ENCODE measurements around the gene STK17B.
"Not testable (repeated sequence)": the region's sequence is repeated elsewhere in the genome, so short reads cannot be mapped to it uniquely, and the experiment has no call there.

Gene STK17B

GRCh38 chr2:196112418-196113034 is 58.9 kb downstream of the STK17B start:
- DNase-seq (ENCODE audit: low read depth) = no peak

- DNase-seq (ENCODE audit: low read depth) = no peak
Measured at GRCh38 chr2:196108604-196109003, 62.8 kb downstream of the STK17B start.

DNA sequence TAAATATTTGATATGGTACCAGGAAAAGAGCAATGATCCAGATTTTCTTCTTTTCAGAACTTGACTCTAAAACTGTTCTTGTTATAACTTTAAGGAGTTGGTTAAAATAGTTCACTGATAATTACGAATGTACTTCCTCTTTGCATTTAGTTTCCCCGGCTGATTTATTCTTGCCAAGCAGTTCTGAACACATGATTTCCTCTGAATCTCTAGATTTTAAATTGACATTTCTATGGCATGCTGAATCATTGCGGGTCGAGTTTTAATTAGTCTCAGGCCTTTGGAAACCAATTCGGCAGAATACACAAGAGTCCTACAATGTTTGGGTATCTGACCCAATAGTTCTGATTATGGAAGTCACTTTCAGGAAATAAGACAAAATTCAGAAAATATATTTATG is 65.4 kb downstream of the STK17B start:
- no peak for DNase-seq (ENCODE audit: low read depth)

DNA sequence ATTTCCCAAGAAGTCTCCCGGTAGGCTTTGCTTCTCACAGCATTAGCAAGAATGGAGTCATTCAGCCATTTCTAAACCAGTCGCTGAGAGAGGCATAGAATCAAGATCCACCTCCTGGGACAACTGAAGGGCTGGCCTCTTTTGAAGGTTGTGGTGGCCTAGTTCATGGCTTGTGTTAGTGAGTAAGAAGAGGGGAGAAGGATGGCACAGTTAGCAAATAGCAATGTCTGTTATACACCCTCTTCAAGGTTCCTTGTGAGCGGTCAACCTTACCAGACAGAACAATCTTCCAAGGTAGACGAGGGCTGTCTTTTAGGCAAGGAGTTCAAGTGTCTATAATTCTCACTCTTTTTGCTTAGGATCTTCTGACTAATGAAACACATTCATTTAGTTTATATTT is 67.3 kb downstream of the STK17B start:
- DNase-seq (ENCODE audit: low read depth) = no peak

DNA sequence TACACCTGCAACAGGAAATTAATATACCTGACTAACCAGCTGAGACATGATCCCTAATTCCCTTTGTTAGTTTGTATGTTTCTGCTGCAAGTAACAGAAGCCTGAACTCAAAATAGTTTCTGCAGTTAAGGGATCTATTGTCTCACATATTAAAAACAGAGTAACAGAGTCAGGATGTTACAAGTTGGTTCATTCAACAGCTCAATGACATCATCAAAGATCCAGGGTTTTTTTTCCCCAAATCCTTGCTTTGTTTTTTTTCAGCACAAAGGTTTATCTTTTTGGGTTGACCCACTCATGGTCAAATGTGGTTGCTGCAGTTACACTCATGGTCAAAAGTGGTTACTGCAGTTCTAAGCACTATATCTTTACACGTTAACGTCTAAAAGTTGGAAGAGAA is 67.8 kb downstream of the STK17B start:
- DNase-seq (ENCODE audit: low read depth) = no peak

DNA sequence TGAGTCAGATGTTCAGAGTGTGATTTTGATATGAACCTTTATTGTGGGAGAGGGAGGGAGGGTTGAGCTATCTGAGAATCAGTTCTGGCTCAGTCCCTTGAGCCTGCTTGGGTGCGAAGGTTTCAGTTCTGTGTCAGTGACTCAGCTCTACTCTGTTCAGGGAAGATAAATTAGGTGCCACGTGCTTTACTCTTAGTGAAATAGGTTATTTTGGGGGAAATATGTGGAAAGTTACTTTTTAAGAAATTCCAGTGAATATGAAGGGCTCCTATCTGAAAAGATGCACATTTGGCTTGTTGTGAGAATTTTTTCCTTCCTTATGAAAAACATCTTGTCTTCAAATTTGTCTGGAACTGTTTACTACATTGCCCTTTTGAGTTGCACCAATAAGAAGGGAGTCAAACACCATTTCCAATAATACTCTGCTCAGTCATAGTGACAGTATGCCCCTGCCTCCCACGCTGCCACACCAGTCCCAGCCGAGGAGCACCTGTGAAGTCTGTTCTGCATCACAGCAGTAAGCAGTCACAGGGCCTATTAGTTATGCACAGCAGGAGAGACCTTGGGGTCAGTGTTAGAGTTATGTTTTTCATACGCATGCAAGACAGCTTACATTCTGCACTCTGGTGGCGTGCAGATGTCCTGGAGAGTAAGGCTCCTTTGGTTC is 69.9 kb downstream of the STK17B start:
- no peak for DNase-seq (ENCODE audit: low read depth)

DNA sequence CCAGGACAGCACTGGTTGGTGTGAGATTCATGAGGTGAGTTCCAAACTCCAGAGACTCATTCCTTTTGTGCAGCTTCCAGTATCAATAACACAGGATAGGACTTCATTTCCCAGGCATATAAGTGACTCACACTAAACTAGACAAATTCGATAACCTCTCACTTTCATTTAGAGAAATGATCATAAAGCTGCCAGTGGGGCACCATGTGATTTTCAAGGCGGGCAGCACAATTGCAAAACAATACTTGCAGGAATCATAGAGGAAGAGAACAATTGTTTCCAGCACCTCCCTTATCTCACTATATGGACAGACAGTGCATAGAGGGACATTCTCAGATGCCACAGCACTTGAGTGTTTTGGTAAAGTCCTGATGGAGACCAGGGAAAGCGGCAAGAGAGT is 71.5 kb downstream of the STK17B start:
- no peak for DNase-seq (ENCODE audit: low read depth)

DNA sequence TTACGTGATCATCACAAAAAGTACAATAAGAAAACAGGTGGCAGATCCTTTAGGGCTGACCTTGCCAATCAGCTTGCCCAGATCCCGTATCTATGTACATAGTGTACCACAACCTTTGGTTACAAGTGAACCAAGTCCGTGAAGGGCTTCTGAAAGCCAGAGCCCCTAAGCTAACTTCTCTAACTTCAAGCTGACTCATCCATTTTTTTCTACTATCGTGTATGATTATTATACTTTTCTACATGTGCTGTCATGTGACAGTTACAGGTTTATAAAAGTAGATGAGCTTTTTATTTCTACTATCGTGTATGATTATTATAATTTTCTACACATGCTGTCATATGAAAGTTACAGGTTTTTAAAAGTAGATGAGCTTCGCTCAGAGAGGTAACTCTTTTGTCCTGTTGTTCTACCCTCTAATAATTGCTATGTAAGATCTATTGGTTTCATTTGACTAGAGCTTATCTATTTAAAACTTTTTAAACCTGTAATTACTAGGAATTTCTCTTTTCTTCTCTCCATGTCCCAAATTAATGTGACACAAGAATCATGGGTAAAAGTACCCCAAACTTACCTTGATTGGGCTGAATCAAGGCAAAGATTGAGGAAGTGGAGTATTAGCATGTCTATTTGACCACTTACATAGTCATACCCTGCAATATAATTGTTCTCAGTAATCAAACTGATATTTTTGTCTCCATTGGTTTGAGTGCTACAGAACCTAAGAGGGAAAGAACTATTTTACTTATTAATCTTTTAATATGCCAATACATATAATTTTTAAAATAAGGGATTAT is 73.3 kb downstream of the STK17B start:
- no peak for DNase-seq (ENCODE audit: low read depth)

DNA sequence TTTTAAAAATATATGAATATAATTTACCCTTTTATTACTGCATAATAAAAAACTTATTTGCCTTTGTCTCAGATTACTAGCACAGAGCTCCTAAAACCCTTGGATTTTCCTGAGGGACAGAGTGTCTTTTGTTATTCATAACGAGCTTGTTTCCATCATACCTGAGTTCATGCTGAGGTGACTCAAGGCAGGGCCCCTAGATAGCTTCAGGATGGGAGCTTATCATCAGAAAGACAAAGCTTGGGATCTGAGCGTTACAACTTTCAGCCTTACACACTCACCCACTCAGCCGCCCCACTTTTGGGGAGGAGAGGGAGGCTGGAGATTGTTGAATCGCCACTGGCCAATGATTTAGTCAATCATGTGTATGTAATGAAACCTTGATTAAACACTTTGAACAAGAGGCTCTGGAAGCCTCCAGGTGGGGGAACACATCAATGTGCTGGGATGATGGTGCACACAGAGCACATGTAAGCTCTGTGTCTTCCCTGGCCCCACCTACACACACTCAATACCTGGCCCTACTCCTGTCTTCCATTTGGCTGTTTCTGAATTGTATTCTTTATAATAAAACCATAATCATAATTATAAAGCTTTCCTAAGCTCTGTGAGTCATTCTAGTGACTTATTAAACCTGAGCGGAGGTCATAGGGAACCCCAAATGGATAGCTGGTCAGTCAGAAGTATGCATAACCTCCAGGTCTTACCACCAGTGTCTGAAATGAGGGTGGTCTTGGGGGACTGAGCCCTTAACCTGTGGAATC is 74.2 kb downstream of the STK17B start:
- DNase-seq (ENCODE audit: low read depth) = no peak

GRCh38 chr2:196096264-196096663 is 75.1 kb downstream of the STK17B start:
- DNase-seq (ENCODE audit: low read depth) = no peak

DNA sequence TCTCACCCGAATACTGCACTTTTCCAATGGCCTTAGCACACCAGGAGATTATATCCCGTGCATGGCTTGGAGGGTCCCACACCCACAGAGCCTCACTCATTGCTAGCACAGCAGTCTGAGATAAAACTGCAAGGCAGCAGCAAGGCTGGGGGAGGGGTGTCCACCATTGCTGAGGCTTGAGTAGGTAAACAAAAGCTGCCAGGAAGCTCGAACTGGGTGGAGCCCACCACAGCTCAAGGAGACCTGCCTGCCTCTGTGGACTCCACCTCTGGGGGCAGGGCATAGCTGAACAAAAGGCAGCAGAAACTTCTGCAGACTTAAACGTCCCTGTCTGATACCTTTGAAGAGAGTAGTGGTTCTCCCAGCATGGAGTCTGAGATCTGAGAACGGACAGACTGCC is 81.9 kb downstream of the STK17B start:
- not testable (repeated sequence) for DNase-seq (ENCODE audit: low read depth)

- no peak for DNase-seq (ENCODE audit: low read depth)
Measured at GRCh38 chr2:196088203-196088602, 83.2 kb downstream of the STK17B start.

DNA sequence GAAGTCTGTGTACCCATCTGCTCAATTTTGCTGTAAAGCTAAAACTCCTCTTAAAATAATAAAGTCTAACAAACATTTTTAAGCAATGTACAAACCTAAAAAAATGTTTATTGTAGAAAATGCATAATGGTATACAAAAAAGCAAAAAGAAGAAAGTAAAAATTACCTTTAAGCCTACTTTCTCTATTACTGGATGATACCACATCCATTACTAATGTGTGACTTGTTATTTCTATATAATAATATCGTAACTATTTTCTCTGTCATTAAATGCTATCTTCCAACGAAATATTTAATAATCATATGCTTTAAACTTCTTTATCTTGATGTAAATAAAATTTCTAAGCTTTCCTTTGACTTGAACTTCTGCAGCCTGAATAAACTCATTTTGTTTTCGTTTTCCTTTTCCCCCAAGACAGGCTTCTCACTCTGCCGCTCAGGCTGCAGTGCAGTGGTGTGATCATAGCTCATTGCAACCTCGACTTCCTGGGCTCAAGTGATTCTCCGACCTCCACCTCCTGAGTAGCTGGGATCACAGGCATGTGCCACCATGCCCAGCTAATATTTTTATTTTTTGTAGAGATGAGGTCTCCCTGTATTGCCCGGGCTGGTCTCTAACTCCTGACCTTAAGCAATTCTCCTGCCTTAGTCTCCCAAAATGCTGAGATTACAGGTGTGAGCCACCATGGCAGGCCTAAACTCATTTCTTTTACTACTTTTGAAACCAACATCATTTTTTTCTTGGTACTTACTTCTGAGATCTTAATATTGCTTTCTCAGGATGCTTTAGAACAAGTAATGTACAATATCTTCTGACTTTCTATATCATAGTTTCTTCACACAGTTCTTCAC is 84.6 kb downstream of the STK17B start:
- no peak for DNase-seq (ENCODE audit: low read depth)

DNA sequence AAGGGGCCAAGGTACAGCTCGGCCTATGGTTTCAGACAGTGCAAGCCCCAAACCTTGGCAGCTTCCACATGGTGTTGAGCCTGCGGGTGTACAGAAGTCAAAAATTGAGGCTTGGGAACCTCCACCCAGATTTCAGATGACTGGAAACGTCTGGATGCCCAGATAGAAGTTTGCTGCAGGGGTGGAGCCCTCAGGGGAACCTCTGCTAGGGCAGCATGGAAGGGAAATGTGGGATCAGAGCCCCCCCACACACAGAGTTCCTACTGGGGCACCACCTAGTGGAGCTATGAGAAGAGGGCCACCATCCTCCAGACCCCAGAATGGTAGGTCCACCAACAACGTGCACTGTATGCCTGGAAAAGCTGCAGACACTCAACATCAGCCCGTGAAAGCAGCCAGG is 87.8 kb downstream of the STK17B start:
- DNase-seq (ENCODE audit: low read depth) = no peak
